HG02852 (cell line): ENCODE data around the gene NRP1.
"Not testable (repeated sequence)": the region's sequence is repeated elsewhere in the genome, so short reads cannot be mapped to it uniquely, and the experiment has no call there.

Source experiments
- ATAC-seq: cut with Tn5 transposase; IDR thresholded peaks from one replicate; pipeline ENCODE4 v1.9.1; 2021; ENCODE audit warnings: mild to moderate bottlenecking, moderate library complexity; ENCODE audit not compliant: unreplicated experiment

The NRP1 gene

DNA sequence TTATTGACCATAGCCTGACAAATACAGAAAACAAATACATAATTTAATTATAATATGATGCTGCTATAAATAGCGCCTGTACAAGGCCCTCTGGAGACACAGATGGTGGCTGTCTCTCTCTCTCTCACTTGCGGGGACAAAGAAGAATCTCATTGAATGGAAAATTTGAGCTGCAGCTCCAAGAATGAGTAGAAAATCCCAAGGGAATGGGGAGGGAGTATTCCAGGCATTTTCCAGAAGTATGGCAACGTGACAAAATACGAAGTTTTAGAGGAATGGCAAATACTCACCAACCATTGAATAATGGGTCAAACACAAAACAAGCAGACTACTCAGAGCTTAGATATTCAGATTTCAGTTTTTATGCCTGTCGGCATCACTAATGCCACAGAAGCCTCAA, 179.9 kb downstream of the NRP1 start:
- no peak for ATAC-seq

DNA sequence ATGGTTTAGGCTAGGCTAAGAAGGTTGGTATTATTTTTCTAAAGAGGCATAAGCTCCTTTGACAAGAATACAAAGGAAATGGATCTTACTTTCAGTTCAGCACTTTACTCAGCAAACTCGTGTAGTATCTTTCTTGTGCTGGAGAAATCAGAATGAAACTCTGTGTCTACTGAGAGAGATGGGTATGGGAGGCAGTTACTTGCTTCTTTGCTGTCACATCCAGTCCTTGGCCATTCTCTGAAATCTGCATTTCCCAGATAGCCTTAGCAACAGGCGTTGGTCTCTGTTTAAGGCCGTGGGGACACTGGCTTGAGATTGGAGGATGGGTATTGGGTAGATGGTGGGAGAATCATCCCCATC, 180.5 kb downstream of the NRP1 start:
- ATAC-seq = no peak

DNA sequence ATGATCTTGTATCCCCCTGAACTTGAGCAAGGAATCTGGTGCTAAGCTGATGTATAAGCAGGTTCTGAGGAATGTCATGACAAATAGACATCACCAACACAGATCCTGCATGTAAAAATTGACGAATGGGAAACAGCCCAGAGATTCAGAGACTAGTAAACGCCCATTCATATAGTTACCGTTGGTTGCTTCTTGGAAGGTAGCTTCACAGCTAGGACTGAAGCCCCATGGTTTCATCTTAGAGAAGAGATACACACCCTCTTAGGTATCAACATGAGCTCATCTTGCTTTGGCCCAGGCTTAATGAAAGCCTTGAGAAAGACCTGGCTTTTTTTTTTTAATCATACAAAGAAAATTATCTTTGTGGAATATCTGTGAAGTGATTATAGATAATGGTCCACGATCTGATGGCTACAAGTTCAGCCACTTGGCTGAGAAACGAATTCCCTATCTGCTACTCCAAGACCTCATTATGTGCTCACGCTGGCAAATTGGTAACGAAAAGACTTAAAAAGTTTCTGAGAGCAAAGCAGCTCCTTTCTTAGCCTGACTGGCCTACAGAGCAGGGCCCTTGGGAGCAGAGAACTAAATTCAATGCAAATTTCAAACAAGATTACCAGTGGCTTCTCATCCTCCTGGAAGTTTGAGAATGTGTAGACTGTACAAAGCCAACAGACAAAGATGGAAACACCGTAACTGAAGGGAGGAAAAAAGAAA, 181.1 kb downstream of the NRP1 start:
- no peak for ATAC-seq

GRCh38 chr10:33152750-33153149, 181.7 kb downstream of the NRP1 start:
- no peak for ATAC-seq

DNA sequence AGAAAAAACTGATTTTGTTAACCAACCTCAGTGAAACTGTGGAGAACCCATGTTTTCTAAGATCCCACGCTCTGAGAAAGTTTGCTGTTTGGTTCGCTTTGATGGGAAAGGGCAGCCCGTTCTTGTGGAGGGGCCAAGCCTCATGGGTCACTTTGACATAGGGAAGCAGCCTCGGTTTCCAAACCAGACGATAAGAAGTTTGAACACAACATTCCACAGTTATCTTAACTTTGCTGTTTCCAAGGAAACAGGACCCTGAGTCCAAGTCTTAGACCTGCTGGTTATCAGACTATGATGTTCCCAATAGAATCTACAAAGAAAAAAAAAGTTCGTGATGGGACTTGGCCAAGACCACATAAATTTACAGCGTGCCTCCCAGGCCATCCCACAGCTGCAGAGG, 182.3 kb downstream of the NRP1 start:
- no peak for ATAC-seq

- ATAC-seq = no peak
Measured at GRCh38 chr10:33151344-33151864, 183.1 kb downstream of the NRP1 start.

GRCh38 chr10:33150889-33151288, 183.6 kb downstream of the NRP1 start:
- no peak for ATAC-seq

- ATAC-seq = no peak
Measured at GRCh38 chr10:33150146-33150545, 184.3 kb downstream of the NRP1 start.

GRCh38 chr10:33147013-33147310, 187.5 kb downstream of the NRP1 start:
- no peak for ATAC-seq

- ATAC-seq = no peak
Measured at GRCh38 chr10:33146189-33147012, 188.1 kb downstream of the NRP1 start.

DNA sequence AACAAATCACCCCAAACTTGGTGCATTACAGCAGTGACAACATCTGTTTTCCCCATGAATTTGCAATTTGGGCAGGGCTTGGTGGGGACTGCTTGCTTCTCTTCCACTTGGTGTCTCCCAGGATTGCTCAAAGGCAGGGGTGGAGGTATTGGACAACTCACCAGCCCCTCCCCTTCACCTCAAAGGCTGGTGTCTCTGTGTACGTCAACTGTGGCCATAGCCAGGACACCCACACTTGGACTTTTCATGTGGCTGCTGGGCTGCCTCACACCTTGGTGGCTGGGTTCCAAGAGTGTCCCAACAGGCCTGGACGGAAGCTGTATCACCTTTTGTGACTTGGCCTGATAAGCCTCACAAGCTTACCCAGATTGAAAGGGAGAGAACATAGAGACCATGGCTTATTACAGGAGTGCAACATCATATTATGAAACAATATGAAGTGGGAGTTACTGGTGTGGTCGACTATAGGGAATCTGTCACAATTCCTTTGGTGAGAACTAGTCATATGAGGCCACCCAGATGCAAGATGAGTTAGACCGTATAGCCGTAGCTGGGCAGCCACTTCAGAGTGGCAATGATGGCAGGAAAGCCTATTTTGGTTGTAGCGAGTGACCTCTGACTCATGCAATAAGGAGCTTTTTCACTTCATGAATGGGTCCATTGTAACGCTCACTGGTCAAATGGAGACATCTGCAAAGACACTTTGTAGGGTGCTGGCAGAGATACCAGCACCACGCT, 188.8 kb downstream of the NRP1 start:
- ATAC-seq = no peak

DNA sequence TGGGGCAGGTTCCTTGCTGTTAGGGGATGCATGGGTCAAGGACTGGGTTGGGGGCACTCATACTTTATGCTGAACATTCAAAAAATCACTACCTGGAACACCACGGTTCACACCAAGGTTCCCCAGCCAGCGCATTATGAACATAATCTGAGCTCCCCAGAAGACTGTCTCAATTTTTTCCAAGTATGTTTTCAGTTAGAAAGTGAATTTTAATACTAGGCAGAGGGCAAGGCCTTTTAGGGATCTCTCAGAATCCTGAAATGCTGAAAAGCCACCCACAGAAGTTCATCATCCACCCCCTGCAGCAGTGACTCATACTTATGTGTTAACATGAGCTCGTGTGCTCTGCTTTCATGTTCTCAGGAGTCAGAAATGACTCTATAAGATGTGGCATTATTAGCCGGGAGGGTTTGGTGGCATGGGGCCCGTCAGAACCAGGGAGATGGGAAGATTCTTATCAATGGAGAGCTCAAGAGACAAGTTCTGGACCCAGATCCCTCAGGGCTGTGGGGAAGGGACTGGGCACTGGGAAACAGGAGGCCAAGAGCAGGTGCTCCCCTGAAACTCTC, 191.2 kb downstream of the NRP1 start:
- no peak for ATAC-seq

DNA sequence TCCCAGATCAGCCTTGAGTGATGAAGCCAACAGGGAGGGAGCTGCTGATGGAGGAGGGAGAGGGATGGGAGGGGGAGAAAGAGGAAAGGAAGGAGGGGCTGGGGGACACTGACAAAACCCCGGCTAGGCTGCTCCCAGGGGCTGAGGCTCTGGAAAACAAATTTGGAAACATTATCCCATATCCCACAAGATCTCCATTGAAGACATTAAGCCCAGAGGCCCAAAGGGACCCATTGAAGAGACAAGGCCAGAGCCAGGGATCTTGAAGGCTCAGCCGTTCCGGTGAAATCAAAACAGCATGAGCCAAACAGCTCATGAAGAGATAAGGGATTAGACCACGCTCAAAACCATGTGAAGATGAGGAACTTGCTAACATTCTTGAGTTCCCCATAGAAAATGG, 192.2 kb downstream of the NRP1 start:
- no peak for ATAC-seq

GRCh38 chr10:33141251-33141650, 193.2 kb downstream of the NRP1 start:
- ATAC-seq = no peak

- no peak for ATAC-seq
Measured at GRCh38 chr10:33139181-33139646, 195.3 kb downstream of the NRP1 start.

GRCh38 chr10:33138686-33139085, 195.8 kb downstream of the NRP1 start:
- ATAC-seq = not testable (repeated sequence)

GRCh38 chr10:33137356-33138005, 197.0 kb downstream of the NRP1 start:
- ATAC-seq = no peak

GRCh38 chr10:33136781-33137180, 197.7 kb downstream of the NRP1 start:
- ATAC-seq = no peak

DNA sequence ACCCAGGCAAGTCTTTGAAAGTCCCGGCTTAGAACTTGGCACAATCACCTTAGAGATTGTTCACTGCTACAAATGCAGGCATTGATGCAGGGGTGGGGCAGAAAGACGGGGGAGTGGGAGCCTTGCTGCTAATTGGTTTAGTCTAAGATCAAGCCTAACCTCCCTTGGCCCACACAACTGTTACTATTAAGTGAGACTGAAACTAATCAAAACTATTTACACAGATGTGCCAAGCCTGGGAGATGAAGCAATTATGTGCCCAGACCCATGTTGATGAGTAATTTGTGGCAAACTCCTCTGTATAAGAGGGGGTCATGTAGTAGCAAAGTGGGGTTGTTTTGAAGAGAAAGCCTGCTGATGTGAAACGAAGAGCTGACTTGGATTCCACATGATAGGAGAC, 198.2 kb downstream of the NRP1 start:
- no peak for ATAC-seq

GRCh38 chr10:33134011-33134751, 200.3 kb downstream of the NRP1 start:
- ATAC-seq = no peak
